Ovary (tissue), 3 donors: ENCODE results near the gene PACC1.

Experiments used
- EP300 ChIP-seq: sonication (generic); formaldehyde crosslinking; IDR thresholded peaks from one replicate; pipeline ENCODE4 v1.6.1; 2017; ENCODE audit warnings: antibody characterized with exemption
- POLR2A ChIP-seq: fragments of 450-650 bp; IDR thresholded peaks from one replicate; pipeline ENCODE4 v1.6.1; 2017; ENCODE audit warnings: antibody characterized with exemption, mild to moderate bottlenecking, moderate library complexity
- TF ChIP-seq, protein P1 (sequence below), 3 donors: fragments of 450-650 bp in 2 of 3; fragments of 200-600 bp in 1 of 3; IDR thresholded peaks; one replicate each; pipeline versions ENCODE4 v1.5.1 to v1.8.0; 2016 to 2022; ENCODE audit warnings: antibody characterized with exemption in 3 of 3, mild to moderate bottlenecking in 1 of 3
- donor health status: DM: no; HTN: no; CAD: no.

DNA sequence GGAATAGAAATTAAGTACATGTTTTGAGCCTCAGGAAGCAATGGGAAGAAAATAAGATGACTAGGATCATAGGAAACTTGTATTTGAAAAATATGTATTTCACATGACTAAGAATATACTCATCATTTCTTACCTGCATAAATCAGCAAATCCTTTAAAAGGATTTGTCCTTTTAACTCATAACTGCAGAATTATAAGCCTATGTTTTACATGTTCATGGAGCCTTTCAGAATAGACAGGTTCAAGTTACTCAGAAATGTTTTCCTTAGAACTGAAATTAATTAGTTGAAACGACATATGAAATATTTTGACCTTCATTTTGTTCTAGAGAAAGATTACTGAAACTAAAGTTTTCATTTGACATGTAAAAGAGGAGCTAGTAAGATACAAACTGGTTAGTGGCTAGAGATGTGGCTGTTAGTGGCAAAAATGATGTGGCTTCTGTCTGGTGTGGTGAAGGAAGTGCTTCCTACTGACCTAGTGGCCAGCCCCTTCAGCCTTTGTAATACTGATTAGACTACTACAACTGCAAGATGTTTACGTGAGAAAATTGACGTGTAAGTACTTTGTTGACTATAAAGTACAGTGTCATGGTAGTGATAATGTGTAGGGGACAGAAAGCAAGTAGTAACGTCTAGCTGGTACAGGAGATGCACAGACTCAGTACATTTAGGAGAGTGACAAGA is 54.7 kb downstream of the PACC1 start:
- TF ChIP-seq POLR2A (no peak), EP300 (no peak)
- TF ChIP-seq, protein P1, sequence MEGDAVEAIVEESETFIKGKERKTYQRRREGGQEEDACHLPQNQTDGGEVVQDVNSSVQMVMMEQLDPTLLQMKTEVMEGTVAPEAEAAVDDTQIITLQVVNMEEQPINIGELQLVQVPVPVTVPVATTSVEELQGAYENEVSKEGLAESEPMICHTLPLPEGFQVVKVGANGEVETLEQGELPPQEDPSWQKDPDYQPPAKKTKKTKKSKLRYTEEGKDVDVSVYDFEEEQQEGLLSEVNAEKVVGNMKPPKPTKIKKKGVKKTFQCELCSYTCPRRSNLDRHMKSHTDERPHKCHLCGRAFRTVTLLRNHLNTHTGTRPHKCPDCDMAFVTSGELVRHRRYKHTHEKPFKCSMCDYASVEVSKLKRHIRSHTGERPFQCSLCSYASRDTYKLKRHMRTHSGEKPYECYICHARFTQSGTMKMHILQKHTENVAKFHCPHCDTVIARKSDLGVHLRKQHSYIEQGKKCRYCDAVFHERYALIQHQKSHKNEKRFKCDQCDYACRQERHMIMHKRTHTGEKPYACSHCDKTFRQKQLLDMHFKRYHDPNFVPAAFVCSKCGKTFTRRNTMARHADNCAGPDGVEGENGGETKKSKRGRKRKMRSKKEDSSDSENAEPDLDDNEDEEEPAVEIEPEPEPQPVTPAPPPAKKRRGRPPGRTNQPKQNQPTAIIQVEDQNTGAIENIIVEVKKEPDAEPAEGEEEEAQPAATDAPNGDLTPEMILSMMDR (IDR thresholded peaks at IDR 0.05) = no peak
